ENCODE data around the gene LNX1.
"Not testable (repeated sequence)": the region's sequence is repeated elsewhere in the genome, so short reads cannot be mapped to it uniquely, and the experiment has no call there.

LNX1 gene

GRCh38 chr4:53490161-53490956 lies 100.9 kb downstream of the LNX1 start:
- DNase-seq: no peak

GRCh38 chr4:53489279-53489889 lies 101.9 kb downstream of the LNX1 start:
- DNase-seq: no peak

- no peak for DNase-seq
Measured at GRCh38 chr4:53487766-53488165, 103.5 kb downstream of the LNX1 start.

- DNase-seq: no peak
Measured at GRCh38 chr4:53485658-53486040, 105.6 kb downstream of the LNX1 start.

GRCh38 chr4:53484911-53485657 lies 106.2 kb downstream of the LNX1 start:
- DNase-seq: no peak

- DNase-seq: no peak
Measured at GRCh38 chr4:53483250-53483649, 108.0 kb downstream of the LNX1 start.

- no peak for DNase-seq
Measured at GRCh38 chr4:53481586-53481985, 109.7 kb downstream of the LNX1 start.

- DNase-seq: no peak
Measured at GRCh38 chr4:53480909-53481308, 110.4 kb downstream of the LNX1 start.

- DNase-seq: no peak
Measured at GRCh38 chr4:53479736-53480525, 111.4 kb downstream of the LNX1 start.

- DNase-seq: no peak
Measured at GRCh38 chr4:53478671-53479456, 112.4 kb downstream of the LNX1 start.

- no peak for DNase-seq
Measured at GRCh38 chr4:53477636-53478035, 113.7 kb downstream of the LNX1 start.

- DNase-seq: no peak
Measured at GRCh38 chr4:53477038-53477565, 114.2 kb downstream of the LNX1 start.

GRCh38 chr4:53476232-53477037 lies 114.9 kb downstream of the LNX1 start:
- DNase-seq: no peak

- not testable (repeated sequence) for DNase-seq
Measured at GRCh38 chr4:53466576-53466975, 124.7 kb downstream of the LNX1 start.

- DNase-seq: no peak
Measured at GRCh38 chr4:53465891-53466290, 125.4 kb downstream of the LNX1 start.

GRCh38 chr4:53465281-53465680 lies 126.0 kb downstream of the LNX1 start:
- DNase-seq: no peak

- no peak for DNase-seq
Measured at GRCh38 chr4:53463340-53463739, 127.9 kb downstream of the LNX1 start.

GRCh38 chr4:53461244-53461643 lies 130.0 kb downstream of the LNX1 start:
- DNase-seq: no peak

- no peak for DNase-seq
Measured at GRCh38 chr4:53459548-53459947, 131.7 kb downstream of the LNX1 start.

- no peak for DNase-seq
Measured at GRCh38 chr4:53456178-53456577, 135.1 kb downstream of the LNX1 start.

GRCh38 chr4:53455766-53456165 lies 135.5 kb downstream of the LNX1 start:
- DNase-seq: no peak

Data from stimulated activated CD4-positive, alpha-beta T cell treated with anti-CD3 and anti-CD28 coated beads, Interleukin-4, amount 100 ng/mL, for 4 hours (primary cell).